Loucy (cell line): ENCODE measurements around the gene TMEM203.

ENCODE experiments used
- CTCF ChIP-seq: fragments of 200-600 bp; sonication (generic); conservative IDR thresholded peaks from 2 replicates; pipeline ENCODE4 v1.5.1; 2014; ENCODE audit warnings: mild to moderate bottlenecking, antibody characterized with exemption, low read length
- EZH2phosphoT487 ChIP-seq: fragments of 200-600 bp; IDR thresholded peaks from 2 replicates; pipeline ENCODE4 v1.6.1; 2018; ENCODE audit warnings: antibody characterized with exemption, mild to moderate bottlenecking, moderate library complexity, borderline replicate concordance

GRCh38 chr9:137186385-137186784 is 19.1 kb downstream of the TMEM203 start:
- TF ChIP-seq CTCF (no peak), EZH2phosphoT487 (no peak)
